NCI-H146 (cell line): ENCODE data around the gene GTF3C4.
"Not testable (repeated sequence)": the region's sequence is repeated elsewhere in the genome, so short reads cannot be mapped to it uniquely, and the experiment has no call there.

Source experiments
- DNase-seq: peaks from one replicate; lab custom pipeline; 2025; lab: John Stamatoyannopoulos, UW

The GTF3C4 gene

DNA sequence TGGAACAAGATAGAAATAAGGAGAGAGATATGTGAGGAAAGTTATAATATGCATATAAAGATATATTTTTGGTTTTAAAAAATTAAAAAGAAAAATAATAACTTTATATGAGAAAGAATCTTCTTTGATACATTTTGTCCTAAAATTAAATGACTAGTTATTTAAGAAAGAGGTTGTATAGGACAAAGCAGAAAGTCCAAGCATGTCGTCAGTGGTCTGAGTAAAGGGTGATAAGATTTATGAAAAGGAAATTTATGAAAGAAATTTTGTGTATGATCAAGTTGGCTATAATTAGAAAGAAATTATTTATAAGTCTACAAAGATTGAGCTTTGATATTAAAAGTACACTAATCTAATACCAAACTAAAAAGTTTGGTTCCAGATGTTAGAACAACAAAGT, 32.0 kb downstream of the GTF3C4 start:
- DNase-seq = no peak

DNA sequence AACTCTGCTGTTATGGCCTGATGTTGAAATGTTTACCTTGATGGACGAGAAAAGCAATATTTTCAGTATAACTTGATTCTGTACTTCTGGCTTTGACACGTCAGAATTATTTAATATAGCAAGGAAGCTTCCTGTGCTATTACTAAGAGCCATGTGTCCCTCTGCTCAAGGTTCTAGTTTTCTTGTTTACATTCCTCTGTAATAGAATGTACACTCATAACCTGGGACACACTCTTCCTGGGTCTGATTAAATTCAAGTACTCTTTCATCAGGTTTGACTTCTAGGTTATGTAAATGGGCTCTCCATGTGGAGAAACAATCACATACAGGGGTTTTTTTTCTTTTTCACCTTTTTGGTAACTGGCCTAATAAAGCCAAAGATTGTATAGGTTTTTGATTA, 33.1 kb downstream of the GTF3C4 start:
- DNase-seq = no peak

DNA sequence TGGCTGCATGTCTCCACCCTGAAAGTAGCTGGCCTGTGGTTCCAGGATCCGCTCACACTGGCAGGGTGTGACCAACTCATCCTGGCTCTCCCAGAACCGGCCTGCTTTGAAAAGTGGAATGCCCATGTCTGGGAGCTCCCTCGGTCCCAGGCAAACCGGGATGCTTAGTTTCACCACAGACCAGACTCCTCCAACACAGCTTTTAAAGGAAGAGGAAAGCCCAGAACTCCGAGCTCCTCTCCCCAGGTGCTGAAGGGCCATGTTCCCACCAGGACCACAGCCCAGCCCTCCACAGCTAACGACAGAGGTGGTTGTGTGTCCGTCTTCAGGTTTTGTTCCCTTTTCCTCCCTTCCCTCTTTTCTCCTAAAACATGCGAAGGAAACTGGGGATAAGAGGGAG, 38.0 kb downstream of the GTF3C4 start:
- no peak for DNase-seq

DNA sequence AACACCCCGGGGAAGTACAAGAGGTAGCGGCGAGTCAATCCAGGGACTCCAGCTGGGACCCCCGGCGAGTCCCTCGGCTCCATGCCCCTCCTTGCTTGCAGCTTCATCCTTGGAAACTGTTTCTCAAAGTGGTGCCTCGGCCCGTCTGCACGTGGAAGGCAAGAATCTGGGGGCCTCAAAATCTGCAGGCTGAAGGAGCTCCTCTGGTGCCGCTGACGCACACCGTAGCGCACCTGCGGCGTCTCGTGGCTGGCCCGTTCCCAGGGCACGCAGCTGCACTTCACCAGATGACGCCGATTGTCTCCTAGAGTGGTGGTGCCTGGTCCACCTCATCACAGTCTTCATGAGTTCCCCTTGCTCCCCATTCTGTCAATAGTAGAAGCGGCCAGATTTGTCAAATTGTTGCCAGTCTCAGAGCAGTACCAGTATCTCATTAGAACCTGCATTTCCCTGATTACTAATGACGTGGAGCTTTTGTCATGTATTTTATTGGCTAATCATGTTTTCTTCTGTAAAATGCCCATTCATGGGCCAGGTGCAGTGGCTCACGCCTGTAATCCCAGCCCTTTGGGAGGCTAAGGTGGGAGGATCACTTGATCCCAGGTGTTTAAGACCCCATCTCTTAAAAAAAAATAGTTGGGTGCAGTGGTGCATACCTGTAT, 38.6 kb downstream of the GTF3C4 start:
- DNase-seq = no peak

DNA sequence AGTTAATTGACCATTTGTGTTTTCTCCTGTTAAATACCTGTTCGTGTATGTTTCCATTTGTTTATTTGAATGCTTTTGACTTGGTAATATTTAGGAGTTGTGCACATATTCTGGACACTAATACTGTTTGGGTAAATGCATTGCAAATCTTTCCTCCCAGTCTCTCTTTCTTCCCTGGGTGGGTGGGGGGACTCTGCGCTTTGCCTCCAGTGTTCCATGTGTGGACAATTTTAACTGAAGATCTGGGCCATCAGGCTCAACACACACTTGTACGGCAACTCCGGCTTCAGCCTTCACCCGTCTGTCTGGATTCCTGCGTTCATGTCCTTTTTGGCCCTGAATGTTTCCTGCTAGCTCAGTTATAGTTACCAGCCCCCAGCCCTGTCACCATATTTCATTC, 40.1 kb downstream of the GTF3C4 start:
- no peak for DNase-seq

DNA sequence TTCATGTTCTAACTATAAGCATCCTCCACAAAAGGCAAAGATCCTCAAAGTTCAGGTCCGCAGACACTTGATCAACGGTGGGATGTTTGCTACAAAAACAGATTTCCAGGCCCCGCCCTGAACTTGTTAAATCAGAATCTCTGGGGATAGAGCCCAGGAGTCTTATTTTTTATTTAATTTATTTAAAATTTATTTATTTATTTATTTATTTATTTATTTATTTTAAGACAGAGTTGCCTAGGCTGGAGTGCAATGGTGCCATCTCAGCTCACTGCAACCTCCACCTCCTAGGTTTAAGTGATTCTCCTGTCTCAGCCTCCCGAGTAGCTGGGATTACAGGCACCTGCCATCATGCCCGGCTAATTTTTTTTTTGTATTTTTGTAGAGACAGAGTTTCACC, 40.9 kb downstream of the GTF3C4 start:
- not testable (repeated sequence) for DNase-seq

DNA sequence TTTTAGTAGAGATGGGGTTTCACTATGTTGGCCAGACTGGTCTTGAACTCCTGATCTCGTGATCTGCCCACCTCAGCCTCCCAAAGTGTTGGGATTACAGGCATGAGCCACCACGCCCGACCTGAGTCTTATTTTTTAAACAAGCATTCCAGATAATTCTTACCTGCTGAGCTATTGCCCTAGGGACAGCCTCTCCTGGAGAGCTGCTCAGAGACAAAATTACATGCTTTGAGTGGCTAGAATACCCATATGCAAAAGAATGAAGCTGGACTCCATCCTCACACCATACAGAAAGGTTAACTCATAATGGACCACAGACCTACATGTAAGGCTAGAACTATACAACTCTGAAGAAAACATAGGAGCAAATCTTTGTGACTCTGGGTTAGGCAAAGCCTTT, 41.6 kb downstream of the GTF3C4 start:
- DNase-seq = no peak

DNA sequence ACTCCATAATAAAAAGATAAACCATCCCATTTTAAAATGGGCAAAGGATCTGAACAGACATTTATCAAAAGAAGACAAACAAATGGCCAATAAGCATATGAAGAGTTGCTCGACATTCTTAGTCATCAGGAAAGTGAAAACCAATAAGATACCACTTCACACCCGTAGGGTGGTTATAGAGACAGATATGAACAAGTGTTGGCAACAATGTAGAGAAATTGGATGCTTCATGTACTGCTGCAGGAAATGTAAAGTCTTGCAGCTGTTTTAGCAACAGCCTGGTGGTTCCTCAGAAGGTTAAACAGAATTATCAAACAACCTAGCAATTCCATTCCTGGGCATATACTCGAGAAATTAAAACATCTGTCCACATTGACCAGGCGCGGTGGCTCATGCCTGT, 42.5 kb downstream of the GTF3C4 start:
- no peak for DNase-seq

DNA sequence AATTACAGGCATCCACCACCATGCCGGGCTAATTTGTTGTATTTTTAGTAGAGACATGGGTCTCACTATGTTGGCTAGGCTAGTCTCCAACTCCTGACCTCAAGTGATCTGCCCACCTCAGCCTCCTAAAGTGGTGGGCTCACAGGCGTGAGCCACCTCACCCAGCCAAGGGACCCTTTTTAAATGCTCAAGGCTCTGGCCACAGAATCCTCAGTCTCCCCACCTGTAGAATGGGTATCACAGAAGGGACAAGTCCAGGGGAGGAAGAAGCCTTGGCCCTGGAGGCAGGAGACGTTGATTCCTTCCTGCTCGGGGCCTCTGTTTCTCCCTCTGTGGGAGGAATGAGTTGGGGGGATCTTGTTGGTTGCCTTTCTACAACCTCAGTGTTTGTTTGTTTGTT, 45.7 kb downstream of the GTF3C4 start:
- no peak for DNase-seq

DNA sequence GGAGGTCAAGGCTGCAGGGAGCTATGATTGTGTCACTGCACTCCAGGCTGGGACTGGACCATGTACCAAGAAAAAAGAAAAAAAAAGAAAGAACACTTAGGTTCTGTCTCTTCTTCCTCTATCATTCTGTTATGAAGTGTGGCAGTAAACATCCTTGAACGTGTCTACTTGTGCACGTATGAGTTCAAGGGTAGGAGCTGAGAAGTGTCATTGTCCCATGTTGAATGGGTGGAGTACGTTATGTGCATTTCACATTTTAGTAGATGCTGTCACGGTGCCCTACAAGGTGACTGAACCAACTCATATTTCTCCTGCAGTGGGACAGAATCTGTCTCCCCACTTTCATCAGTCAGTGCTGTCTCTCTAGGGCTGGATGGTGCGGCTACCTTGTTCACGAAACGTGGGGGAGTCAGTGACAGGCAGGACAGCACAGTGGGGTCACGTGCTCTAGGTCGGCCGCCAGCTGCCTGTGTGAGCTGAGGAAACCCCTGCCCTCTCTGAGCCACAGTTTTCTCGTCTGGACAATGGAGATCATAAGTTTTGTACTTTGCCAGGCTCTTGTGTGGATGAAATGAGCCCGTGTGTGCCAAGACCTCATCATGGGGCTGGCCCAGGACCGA, 47.2 kb downstream of the GTF3C4 start:
- DNase-seq = no peak

DNA sequence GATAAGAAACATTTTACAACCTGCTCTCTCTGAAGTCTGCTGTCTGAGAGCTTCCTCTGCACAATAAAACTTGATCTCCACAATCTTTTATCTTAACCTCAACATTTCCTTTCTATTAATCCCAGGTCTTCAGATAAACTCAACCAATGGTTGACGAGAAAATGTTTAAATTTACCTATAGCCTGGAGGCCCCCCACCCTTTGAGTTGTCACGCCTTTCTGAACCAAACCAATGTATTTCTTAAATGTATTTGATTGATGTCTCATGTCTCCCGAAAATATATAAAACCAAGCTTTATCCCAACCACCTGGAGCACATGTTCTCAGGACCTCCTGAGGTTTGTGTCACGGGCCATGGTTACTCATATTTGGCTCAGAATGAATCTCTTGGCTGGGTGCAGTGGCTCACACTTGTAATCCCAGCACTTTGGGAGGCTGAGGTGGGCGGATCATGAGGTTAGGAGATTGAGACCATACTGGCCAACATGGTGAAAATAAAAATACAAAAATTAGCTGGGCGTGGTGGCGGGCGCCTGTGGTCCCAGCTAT, 48.2 kb downstream of the GTF3C4 start:
- DNase-seq = not testable (repeated sequence)

DNA sequence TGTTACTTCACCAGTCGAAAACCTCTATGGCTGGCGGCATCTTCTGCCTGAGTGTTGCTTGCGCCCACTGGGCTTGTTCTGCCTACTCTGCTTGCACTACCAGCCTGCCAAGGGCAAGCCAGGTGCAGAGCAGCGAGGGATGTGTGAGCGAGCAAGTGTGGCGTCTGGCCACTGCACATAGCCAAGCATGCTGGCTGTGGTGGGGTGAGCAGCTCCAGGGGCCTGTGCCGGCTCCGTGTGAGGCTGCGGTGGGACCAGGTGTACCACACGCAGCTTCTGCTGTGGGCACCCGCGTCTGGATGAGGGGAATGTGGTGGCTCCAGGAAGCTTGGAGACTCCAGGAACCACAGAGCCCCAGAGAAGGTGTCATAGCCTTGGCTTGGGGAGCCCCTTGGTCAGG, 51.4 kb downstream of the GTF3C4 start:
- DNase-seq = no peak

DNA sequence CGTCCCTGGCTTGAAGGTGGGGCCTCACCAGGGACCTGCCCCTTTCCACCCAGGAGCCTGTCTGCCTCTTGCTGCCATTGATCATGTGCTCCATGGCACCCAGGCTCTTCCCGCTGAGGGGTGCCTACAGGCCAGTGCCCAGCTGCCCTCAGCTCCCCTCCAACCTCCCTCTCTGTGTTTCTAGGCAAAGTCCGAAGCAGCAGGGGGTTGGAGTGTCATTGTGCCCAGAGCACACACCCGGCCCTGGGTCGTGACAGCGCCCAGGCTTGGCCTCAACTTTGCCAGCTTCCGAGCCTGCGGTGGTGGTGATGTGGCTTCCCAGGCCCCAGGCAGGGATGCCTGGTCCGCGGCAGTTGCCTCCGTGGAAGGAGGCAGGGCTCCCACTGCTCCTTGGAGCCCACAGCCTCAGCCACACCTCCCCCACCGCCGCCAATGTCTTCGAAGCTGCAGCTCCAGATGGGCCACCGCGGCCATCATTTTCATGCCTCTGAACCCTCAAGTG, 52.4 kb downstream of the GTF3C4 start:
- no peak for DNase-seq

DNA sequence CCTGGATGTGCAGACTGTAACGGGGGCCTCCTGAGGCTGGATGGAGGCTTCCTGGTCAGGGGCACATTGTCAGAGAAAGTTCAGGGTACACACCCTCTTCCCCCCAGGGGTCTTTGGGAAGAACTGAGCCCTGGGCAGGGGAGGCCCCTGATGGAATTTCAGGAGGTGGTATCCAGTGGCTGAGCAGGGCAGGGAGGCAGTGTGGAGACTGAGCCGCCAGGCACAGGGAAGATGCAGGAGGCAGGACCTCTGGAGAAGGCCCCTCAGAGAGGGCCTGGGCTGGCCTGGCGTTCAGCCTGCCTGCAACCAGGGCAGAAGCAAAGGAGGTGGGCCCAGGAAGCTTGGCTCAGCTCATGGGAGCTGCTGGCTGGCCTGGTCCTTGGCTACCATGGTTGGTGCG, 53.5 kb downstream of the GTF3C4 start:
- DNase-seq = no peak

DNA sequence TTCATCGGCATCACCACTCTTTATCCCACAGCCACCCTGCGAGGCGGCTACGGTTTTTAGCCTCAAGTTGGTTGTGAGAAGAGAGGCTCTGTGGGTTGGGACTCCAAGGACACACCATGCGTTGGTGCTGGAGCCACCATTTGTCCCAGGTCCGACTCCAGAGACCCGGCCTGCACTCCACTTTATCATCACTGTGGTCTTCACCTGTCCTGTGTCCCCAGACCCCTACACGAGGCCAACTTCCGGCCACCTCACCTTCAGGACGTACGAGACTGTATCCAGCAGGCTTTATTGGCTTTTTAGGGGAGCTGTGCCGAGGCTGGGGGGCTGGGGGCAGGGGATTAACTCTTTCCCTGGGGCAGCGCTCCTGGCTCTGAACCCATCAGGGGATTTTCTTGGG, 55.0 kb downstream of the GTF3C4 start:
- DNase-seq = no peak

DNA sequence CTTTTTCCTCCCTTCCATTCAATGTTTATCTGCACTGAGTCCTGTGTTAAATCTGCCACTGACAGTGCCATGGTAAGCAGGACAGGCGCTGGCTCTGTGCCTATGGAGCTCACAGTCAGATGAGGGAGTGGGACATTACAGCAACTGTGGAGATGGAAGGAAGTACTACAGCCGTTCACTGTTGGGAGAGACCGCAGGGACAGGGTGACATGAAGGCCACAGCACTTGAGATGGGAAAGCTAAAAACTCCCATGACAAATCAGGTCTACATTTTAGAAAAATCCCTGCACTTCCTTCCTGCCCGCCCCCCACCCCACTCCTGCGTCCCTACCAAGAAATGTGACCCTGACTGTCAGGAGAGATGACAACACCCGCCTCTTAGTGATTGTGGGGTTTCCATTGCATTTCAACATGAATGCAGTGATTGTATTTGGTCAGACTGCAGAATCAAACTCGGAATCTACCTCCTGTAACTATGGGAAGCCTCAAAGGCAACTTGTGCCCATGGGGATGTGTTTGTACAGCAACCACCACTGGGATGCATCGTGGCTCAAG, 56.4 kb downstream of the GTF3C4 start:
- no peak for DNase-seq

DNA sequence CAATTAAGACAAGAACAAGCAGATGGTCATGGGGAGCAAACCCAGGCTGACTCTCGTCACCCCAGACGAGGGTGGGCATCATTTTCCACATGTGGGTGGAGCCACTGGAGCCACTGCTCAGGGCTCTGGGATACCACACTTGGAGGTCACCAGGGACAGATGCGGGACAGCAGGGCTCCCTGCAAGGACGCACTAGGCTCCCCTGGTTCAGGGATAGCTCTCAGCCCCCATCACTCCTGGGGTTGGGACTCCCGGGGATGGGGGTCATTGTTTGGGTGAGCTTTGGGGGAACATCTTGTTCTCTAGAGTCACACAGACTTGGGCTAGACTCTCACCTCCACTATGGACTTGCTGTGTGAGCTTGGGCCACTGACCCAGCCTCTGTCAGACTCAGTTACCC, 57.8 kb downstream of the GTF3C4 start:
- DNase-seq = no peak

DNA sequence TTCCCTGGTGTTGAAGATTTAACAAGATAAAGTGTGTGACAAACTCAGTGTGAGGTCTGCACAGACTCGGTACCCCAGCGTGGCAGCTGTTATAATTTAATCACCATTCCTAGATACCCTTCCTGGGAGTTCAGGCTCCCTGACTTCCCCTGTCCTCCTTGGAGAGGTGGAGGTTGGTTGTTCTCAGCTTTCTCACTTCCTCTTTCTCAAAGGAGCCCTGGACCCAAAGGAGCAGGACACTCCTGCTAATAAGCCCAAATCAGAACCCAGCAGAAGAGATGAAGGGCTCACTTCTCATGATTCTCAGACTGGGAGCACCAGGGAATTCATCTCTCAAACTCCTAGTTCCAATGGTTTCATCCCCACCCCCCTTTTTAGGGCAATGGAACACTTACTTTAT, 58.2 kb downstream of the GTF3C4 start:
- DNase-seq = no peak

DNA sequence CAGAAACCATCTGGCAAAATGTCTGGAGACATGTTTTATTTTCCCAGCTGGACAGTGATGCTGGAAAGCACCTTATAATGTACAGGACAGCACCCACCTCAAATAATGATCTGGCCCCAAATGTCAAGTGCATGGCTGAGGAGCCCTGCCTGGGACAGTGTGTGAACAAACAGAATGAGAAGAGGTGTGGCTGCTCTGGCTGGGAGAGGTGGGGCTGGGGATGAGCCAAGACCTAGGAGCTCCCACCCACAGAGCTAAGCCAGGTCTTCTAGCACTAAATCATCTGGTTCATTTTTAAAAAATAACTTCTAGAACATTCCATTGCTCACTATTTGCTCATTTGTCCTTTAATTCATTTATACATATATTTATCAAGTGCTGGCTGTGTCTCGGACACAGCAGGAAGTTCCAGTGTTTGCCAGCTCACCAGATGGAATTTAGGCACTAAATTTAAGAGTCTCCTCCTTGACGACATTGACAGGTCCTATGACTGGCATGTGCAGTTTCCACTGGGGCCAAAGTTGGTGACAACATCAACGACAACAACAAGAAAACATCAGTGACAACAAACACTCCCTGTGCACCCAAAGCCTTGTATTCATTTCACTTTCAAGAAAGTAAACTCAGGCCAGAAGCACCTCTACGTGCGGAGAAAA, 59.1 kb downstream of the GTF3C4 start:
- no peak for DNase-seq

DNA sequence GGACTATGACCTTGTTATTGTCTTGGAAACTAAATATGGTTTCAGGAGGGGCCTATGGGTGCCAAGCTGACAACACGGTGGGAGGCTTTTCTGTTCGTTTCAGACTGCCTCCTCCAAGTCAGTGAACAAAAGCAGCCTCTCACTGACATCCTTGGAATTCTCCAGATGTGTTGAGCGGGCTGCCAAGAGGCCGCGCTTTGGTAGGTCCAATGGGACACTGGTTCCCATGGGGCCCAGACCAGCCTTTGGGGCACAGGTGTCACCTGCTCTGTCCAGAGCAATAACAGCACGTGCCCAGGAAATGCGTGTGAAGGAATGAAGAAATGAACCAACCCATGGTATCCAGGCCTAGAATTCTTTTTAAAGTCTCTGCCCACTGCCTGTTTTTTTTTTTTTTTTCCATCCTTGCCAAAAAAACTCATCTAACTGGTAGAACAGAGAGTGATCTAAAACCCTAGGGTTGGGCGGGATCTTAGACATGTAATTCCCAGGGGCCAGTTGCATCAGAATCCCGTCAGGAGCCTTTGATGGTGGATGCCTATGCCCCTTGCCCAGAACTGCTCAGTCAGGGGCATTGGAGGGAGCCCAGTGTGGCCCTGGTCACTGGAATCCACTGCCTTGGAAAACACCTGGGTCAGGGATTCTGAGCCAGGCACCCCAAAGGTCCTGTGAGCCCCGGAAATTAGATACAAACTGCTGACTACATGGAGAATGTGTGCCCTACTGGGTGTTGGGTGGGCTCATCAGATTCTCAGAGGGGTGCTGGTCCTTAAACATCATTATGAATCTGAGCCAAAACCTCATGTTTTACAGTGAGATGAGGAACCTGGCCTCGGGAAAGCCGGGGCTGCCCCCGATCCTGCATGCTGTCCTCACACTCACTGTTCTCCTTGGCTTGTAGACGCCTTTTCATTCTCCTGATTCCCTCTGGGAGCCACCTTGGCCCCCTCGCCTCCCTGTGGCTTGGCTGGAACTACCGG, 60.1 kb downstream of the GTF3C4 start:
- no peak for DNase-seq

DNA sequence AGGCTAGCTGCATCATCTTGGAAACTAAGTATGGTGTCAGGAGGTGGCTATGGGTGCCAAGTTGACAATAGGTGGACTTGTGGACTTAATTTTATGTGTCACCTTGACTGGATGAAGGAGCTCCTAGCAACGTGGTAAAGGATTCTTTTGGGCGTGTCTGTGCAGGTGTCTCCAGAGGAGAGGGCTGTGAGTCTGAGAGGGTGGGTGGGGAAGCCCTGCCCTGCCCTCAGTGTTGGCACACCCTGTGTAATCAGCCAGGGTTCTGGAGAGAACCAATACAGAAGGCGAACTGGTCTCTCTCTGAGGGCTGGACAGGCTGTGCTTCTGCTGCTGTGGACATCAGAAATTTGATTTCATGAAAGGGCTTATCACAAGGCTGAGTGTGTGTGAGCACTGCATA, 61.0 kb downstream of the GTF3C4 start:
- DNase-seq = no peak
